Upper lobe of left lung (tissue), 6 donors: ENCODE measurements around the gene LRRFIP1. TPM values are rescaled to one million over a fixed set of nuclear protein-coding genes. Genes with fewer than 3 reads are reported as not detected.

Experiments
- ATAC-seq, 2 donors: fragments of 200-7000 bp; cut with Tn5 transposase; one replicate each; pipeline ENCODE4 v1.9.1; 2022; ENCODE audit warnings: mild to moderate bottlenecking in 2 of 2, moderate library complexity in 2 of 2; ENCODE audit not compliant: low FRiP score in 2 of 2
- DNase-seq, 2 donors: peaks; one replicate each; pipeline ENCODE4 v3.0.0-alpha.2; 2019 to 2020
- H3K27ac ChIP-seq, 4 donors: fragments of 200-600 bp; sonication (generic); one replicate each; pipeline ENCODE4 v1.5.1; 2016 to 2019
- H3K27me3 ChIP-seq, 4 donors: fragments of 200-600 bp; sonication (generic); one replicate each; pipeline ENCODE4 v1.5.1; 2017 to 2019
- H3K36me3 ChIP-seq, 4 donors: fragments of 200-600 bp; sonication (generic); one replicate each; pipeline ENCODE4 v1.5.1; 2016 to 2019
- H3K4me1 ChIP-seq, 4 donors: fragments of 200-600 bp; sonication (generic); one replicate each; pipeline ENCODE4 v1.5.1; 2018 to 2019
- H3K4me3 ChIP-seq, 4 donors: fragments of 200-600 bp; sonication (generic); one replicate each; pipeline ENCODE4 v1.5.1; 2017 to 2019; ENCODE audit warnings: mild to moderate bottlenecking in 2 of 4, moderate library complexity in 1 of 4
- H3K9me3 ChIP-seq, 4 donors: fragments of 200-600 bp; sonication (generic); one replicate each; pipeline ENCODE4 v1.5.1; 2018 to 2019
- CTCF ChIP-seq, 6 experiments: fragments of 450-650 bp in 4 of 6; fragments of 200-600 bp in 2 of 6; sonication (generic) in 2 of 6; IDR thresholded peaks; one replicate each; pipeline ENCODE4 v1.5.1; 2016 to 2019; ENCODE audit warnings: antibody characterized with exemption in 6 of 6
- EP300 ChIP-seq, 4 donors: sonication (generic); formaldehyde crosslinking; IDR thresholded peaks; one replicate each; pipeline ENCODE4 v1.5.1; 2017; ENCODE audit warnings: antibody characterized with exemption in 4 of 4, control low read depth in 2 of 4
- POLR2A ChIP-seq, 4 donors: fragments of 450-650 bp; IDR thresholded peaks; one replicate each; pipeline ENCODE4 v1.5.1; 2016 to 2017; ENCODE audit warnings: antibody characterized with exemption in 4 of 4, mild to moderate bottlenecking in 2 of 4
- POLR2AphosphoS5 ChIP-seq, 2 donors: sonication (generic); formaldehyde crosslinking; IDR thresholded peaks; one replicate each; pipeline ENCODE4 v1.5.1; 2017; ENCODE audit warnings: antibody characterized with exemption in 2 of 2
- WGBS, 2 donors: methylation state at CpG; one replicate each; pipeline ENCODE4 v1.1.5; 2017 to 2018; 5-methylcytosine and 5-hydroxymethylcytosine counted together
- total RNA-seq, 6 donors: library from RNA; depleted of rRNA in 4 of 6; stranded (reverse); fragments of >200 nt in 4 of 6; gene quantifications; one replicate each; pipeline versions ENCODE4 v1.1.0 to v1.2.1, GENCODE V29; 2016 to 2021
- donor health status: DM: no; HTN: no; CAD: no; lungs with moderate emphysema.
- donor health status: DM: no; HTN: yes; CAD: no; lungs with severe emphysema.

Gene LRRFIP1
- total RNA-seq, 6 donors from 2014 or later = 185 to 291 (median 242) TPM

GRCh38 chr2:237694415-237695194, 67.2 kb downstream of the LRRFIP1 start:
- Histone ChIP-seq H3K36me3 (no peaks in the 10 kb centered on the region), H3K27me3 (no peaks in the 10 kb centered on the region), H3K27ac (peak overlapping the region; percentile 98 to 99 (median 99)), H3K4me3 (peak overlapping the region; percentile 17 to 90 (median 78)), H3K9me3 (no peaks in the 10 kb centered on the region), H3K4me1 (peaks cover 71 to 86% (median 83%) of the 10 kb centered on the region in 4 donors)
- TF ChIP-seq CTCF (IDR thresholded peaks at IDR 0.05) = no peak
- TF ChIP-seq EP300 (IDR thresholded peaks at IDR 0.05) = peak in 1 of 4 donors; percentile 17
- peak; percentile 50 to 65 for TF ChIP-seq POLR2AphosphoS5 (IDR thresholded peaks at IDR 0.05)
- TF ChIP-seq POLR2A (IDR thresholded peaks at IDR 0.05) = peak in 2 of 4 donors; percentile 41 to 42
- ATAC-seq = peak in 1 of 2 donors; percentile 7
- DNase-seq = peak in 1 of 2 donors; percentile 65
- 38 to 41% methylated on average over 15 of the region's 15 CpGs for WGBS, 2 donors

GRCh38 chr2:237695201-237695780, 67.9 kb downstream of the LRRFIP1 start:
- ATAC-seq (no peak), DNase-seq (no peak)
- Histone ChIP-seq H3K27ac (peak overlapping the region; percentile 98 to 99 (median 99)), H3K27me3 (no peaks in the 10 kb centered on the region), H3K36me3 (no peaks in the 10 kb centered on the region), H3K4me3 (peak overlapping the region in 3 of 4 donors; percentile 73 to 90 (median 84)), H3K9me3 (no peaks in the 10 kb centered on the region), H3K4me1 (peaks cover 71 to 86% (median 83%) of the 10 kb centered on the region in 4 donors)
- WGBS, 2 donors = 10 to 15% methylated on average over 7 of the region's 7 CpGs
- TF ChIP-seq EP300 (IDR thresholded peaks at IDR 0.05) = no peak
- no peak for TF ChIP-seq CTCF (IDR thresholded peaks at IDR 0.05)
- TF ChIP-seq POLR2A (IDR thresholded peaks at IDR 0.05) = peak in 1 of 4 donors; percentile 51
- TF ChIP-seq POLR2AphosphoS5 (IDR thresholded peaks at IDR 0.05) = peak in 1 of 2 donors; percentile 22

- Histone ChIP-seq H3K9me3 (no peaks in the 10 kb centered on the region), H3K27me3 (no peaks in the 10 kb centered on the region), H3K36me3 (no peaks in the 10 kb centered on the region), H3K27ac (peak overlapping the region; percentile 98 to 99 (median 99)), H3K4me1 (peaks cover 74 to 86% (median 84%) of the 10 kb centered on the region in 4 donors), H3K4me3 (peak overlapping the region in 1 of 4 donors; percentile 73)
- no peak for TF ChIP-seq EP300 (IDR thresholded peaks at IDR 0.05)
- no peak for TF ChIP-seq CTCF (IDR thresholded peaks at IDR 0.05)
- TF ChIP-seq POLR2A (IDR thresholded peaks at IDR 0.05) = no peak
- no peak for TF ChIP-seq POLR2AphosphoS5 (IDR thresholded peaks at IDR 0.05)
- WGBS, 2 donors = 28 to 29% methylated on average over 5 of the region's 5 CpGs
- ATAC-seq (no peak), DNase-seq (no peak)
These were observed 69.1 kb downstream of the LRRFIP1 start for GRCh38 chr2:237696461-237696860.

GRCh38 chr2:237697586-237698357, 70.4 kb downstream of the LRRFIP1 start:
- ATAC-seq (no peak), DNase-seq (no peak)
- TF ChIP-seq EP300 (IDR thresholded peaks at IDR 0.05) = no peak
- no peak for TF ChIP-seq POLR2A (IDR thresholded peaks at IDR 0.05)
- TF ChIP-seq POLR2AphosphoS5 (IDR thresholded peaks at IDR 0.05) = no peak
- TF ChIP-seq CTCF (IDR thresholded peaks at IDR 0.05) = no peak
- H3K27me3 ChIP-seq = no peaks in the 10 kb centered on the region
- H3K9me3 ChIP-seq = no peaks in the 10 kb centered on the region
- peaks cover 87 to 100% (median 95%) of the 10 kb centered on the region in 4 donors for H3K4me1 ChIP-seq
- H3K36me3 ChIP-seq = no peaks in the 10 kb centered on the region
- WGBS, 2 donors = 45 to 47% methylated on average over 13 of the region's 13 CpGs
- no peak overlapping the region for H3K4me3 ChIP-seq
- peak overlapping the region; percentile 98 to 99 (median 99) for H3K27ac ChIP-seq
